Gastrocnemius medialis (tissue), 4 donors: ENCODE results near the gene RNF19B.

Experiments
- CTCF ChIP-seq, 5 experiments: fragments of 450-650 bp in 3 of 5; fragments of 200-600 bp in 2 of 5; sonication (generic) in 2 of 5; IDR thresholded peaks in 4 of 5; conservative IDR thresholded peaks in 1 of 5; 1 replicate in 4 of 5; 2 replicates in 1 of 5; pipeline ENCODE4 v1.5.1; 2016 to 2019; ENCODE audit warnings: antibody characterized with exemption in 5 of 5, mild to moderate bottlenecking in 3 of 5, moderate library complexity in 3 of 5
- POLR2A ChIP-seq, 2 donors: fragments of 450-650 bp; IDR thresholded peaks; one replicate each; pipeline ENCODE4 v1.6.1; 2017; ENCODE audit warnings: antibody characterized with exemption in 2 of 2, mild to moderate bottlenecking in 2 of 2, moderate library complexity in 2 of 2

- TF ChIP-seq CTCF (IDR thresholded peaks at IDR 0.05 in 4 of 5, conservative IDR thresholded peaks at IDR 0.05 in 1 of 5), result no peak
- TF ChIP-seq POLR2A (IDR thresholded peaks at IDR 0.05), result no peak
Observed at GRCh38 chr1:32915766-32916706, 48.6 kb downstream of the RNF19B start.
